Limb (tissue), 2 donors: ENCODE data around the gene LURAP1L.

Experiments used
- DNase-seq, 2 donors: peaks; one replicate each; pipeline ENCODE4 v3.0.0-alpha.2; 2016; ENCODE audit errors: extremely low spot score in 2 of 2

Gene LURAP1L, protein sequence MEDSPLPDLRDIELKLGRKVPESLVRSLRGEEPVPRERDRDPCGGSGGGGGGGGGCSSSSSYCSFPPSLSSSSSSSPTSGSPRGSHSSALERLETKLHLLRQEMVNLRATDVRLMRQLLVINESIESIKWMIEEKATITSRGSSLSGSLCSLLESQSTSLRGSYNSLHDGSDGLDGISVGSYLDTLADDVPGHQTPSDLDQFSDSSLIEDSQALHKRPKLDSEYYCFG

GRCh38 chr9:12774861-12775678 is at the start of gene LURAP1L:
TSS of gene LURAP1L (plus strand) at chr9:12775020. CDS start at chr9:12775716, 696 bp downstream.
- DNase-seq: peak; percentile 62 to 86

- DNase-seq: no peak
Measured at GRCh38 chr9:12726795-12727194, 48.0 kb upstream of the LURAP1L start.

DNA sequence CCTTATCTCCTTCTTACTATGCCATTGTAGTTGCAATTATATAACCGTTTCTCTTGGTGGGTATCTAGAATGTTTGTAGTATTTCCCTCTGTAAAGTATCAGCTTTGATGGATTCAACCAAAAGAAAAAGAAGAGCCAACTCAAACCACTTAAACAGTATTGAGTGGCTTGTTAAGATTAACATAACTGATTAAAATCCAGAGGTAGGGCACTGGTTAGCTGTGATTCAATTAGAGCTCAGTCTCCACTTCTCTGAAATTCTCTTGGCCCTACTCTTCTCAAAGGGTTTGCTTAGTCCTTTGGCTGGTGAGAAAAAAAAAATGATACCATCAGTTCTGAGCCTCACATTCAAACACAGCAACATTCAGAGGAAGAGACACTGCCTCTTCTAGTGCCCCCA is 44.6 kb upstream of the LURAP1L start:
- no peak for DNase-seq

DNA sequence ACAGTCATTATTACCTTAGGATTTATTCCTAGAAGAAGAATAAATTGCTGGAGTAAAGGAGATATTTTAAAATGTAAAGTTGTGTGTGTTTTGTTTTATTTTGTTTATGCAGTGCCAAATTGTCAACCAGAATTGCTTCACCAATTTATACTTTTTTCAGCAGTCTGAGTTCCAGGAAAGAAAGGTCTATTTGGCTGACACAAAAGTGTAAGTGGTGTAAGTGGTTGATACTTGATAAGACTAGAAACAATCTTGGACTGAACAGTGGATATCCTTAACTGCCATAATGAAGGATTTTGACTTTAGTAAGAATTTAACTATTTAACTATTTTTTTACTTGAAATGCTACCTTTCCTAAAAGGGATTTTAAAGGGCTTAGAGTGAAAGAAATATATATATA is 43.9 kb upstream of the LURAP1L start:
- DNase-seq: no peak

GRCh38 chr9:12732971-12733370 is 41.8 kb upstream of the LURAP1L start:
- DNase-seq: no peak

DNA sequence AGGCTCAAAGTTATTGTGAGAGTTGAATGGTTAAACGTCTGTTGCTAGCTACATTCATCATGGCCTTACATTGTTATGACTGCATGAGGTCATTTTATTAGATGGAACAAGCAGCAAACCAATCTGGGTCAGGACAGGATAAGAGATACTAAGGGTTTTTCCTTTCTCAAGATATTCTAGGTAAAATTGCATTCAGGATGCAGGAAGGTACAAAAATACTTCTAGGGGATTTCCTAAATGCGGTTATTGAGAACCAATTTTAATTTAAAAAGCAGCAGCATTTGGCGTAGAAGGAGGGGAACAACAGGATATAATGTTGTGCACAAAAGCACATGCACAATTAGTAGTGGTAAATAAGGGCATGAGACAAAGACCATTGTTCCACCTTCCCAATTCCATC is 39.2 kb upstream of the LURAP1L start:
- no peak for DNase-seq

- no peak for DNase-seq
Measured at GRCh38 chr9:12737871-12738270, 36.9 kb upstream of the LURAP1L start.

DNA sequence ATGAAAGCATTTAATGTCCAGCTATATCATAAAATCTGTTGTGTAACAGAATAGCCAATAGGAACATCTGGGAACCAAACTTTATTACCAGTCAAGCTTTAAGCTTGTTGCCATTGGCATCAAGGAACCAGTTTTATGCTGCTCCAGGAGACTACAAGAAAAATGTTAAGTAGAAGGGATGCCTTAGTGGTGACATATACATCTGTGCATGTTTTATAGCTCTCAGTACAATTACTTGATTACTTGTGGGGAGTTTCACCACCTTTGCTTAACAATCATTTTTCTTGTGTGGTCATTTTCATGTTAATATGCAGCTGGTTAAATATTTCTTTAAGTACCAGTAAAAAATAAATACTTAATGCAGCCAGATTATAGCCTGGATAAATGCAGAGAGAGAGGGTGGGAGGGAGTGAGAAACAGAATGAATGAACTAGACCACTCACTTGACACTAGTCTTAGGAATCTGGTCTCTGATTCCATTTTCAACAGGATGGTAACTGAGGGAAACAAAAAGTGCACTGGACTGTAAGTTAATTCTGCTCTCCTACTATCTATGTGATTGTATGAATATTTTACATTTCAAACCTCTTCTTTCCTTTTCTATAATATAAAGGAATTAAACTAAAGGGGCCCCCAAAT is 35.7 kb upstream of the LURAP1L start:
- DNase-seq: no peak

GRCh38 chr9:12740845-12741244 is 34.0 kb upstream of the LURAP1L start:
- no peak for DNase-seq

- DNase-seq: no peak
Measured at GRCh38 chr9:12748016-12748415, 26.8 kb upstream of the LURAP1L start.

DNA sequence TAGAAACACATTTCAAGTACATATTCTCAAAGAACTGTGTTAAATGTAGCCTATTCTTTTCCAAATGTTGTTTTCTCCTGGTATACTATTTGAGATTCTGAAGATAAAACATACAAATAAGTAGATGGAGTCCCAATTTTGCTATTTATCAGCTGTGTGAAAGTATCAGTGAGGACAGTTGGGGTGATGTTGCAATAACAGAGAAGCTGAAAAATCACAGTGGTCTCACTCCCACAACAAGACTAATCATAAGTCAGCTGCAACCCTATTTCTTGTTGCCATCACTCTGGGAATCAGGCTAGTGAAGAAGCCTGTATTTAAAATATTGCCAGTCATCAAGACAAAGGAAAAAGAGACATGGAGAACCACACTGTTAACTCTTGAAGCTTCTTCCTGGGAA is 25.9 kb upstream of the LURAP1L start:
- no peak for DNase-seq

DNA sequence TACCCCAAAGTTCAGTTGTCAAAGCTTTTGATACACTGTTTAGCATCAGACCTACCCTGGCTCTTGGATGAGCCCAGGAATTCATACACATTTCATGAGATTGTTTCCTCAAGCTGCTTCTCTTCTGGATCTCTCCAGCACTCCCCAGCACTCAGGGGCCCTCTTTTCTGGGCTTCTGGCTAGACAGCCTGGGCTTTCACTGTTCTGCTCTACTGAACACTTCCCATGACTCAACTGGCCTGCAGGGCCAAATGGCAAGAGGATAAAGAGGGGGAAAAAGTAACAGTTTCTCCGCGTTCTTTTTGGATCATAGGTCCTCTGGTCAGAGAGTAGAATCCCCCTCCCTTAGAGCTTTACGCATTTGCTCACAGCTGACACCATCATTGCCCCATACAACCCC is 20.9 kb upstream of the LURAP1L start:
- no peak for DNase-seq

DNA sequence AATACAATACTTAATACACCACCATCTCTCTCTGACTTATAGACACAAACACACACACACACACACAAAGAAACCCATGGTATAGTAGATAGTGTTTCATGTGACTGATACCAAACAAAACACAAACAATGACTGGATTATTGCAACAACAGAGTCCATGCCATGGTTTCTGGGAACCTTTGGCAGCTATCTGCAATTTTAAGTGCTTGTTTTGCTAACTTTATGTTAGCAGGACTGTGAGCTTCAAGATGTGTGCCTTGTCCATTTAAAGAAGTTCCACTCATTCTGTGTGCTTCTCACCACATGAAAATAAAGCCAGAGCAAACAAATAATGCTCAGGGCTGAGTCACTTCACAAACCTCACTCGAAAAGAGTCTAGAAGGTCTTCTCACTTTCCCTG is 15.1 kb upstream of the LURAP1L start:
- DNase-seq: no peak

DNA sequence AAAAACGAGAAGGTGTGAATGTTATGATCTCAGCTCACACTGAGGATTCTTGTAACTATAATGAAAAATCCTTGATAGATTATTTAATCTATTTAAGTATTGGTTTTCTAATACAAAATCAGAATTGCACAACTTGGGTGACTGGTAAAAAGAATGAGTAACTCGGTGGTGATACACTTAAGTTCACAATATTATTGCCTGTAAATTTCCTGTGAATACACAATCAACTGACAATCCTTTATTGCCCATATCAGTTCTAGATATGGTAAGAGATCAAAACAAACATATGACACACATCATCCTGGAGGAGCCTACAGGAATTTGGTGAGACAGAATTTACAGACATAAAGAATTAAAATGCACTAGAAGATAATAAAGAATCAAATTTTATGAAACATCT is 14.1 kb upstream of the LURAP1L start:
- no peak for DNase-seq

DNA sequence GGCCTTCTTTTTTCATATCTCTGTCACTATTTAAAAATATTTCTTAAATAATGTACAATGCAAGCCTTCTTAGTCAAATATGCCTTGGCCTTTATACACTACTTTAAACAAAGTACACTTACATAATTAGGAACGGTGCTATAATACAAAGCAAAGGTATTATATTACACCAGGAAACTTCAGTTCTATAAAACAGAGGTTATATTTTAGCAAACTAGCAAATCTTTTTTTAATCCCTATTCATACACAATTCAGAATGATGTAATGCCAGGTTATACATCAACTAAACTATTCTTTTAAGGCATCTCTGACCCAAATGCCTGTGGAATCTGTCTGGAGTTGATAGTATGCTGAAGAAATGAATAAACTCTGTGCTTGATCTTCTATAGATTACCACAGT is 10.7 kb upstream of the LURAP1L start:
- DNase-seq: no peak

GRCh38 chr9:12765088-12765798 is 9.6 kb upstream of the LURAP1L start:
- no peak for DNase-seq

GRCh38 chr9:12766357-12766756 is 8.5 kb upstream of the LURAP1L start:
- DNase-seq: no peak

- DNase-seq: no peak
Measured at GRCh38 chr9:12770261-12770660, 4.6 kb upstream of the LURAP1L start.

GRCh38 chr9:12771891-12772290 is 2.9 kb upstream of the LURAP1L start:
- DNase-seq: no peak

DNA sequence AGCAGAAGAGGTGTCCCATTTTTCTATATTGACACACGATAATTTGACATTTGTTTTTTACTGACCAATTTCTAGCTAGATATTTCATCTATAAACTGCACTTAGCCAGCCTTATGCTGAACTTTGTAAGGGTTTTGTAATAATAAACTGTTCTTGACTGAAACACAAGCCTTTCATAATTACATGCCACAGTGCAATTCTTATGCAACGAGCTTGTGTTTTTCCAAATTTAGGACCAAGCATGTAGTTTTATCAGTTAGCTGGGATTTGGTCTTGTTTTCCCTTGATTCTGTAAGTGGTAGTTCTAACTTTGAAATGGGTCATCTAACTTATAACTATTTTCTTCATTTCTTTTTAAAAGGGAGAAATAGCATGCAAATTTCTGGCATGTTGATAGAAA is 1.3 kb upstream of the LURAP1L start:
- no peak for DNase-seq

GRCh38 chr9:12775679-12776512 is 1.1 kb downstream of the LURAP1L start:
- peak; percentile 74 to 86 for DNase-seq
